Right atrium auricular region (tissue), 2 donors: ENCODE data around the gene TOR4A. TPM values are rescaled to one million over a fixed set of nuclear protein-coding genes. Genes with fewer than 3 reads are reported as not detected.

Experiments used
- DNase-seq: peaks from one replicate; pipeline ENCODE4 v3.0.0-alpha.2; 2019; ENCODE audit warnings: low spot score
- H3K27ac ChIP-seq, 2 donors: fragments of 200-600 bp; sonication (generic); 1 replicate in 1 of 2; 2 replicates in 1 of 2; pipeline ENCODE4 v1.5.1; 2016 to 2019
- H3K27me3 ChIP-seq, 2 donors: fragments of 200-600 bp; sonication (generic); one replicate each; pipeline versions ENCODE4 v1.5.1 to v1.6.0; 2017 to 2019
- H3K36me3 ChIP-seq: fragments of 200-600 bp; sonication (generic); one replicate; pipeline ENCODE4 v1.5.1; 2016
- H3K4me1 ChIP-seq, 2 donors: fragments of 200-600 bp; sonication (generic); one replicate each; pipeline versions ENCODE4 v1.5.1 to v1.6.0; 2017 to 2019
- H3K4me3 ChIP-seq, 2 donors: fragments of 200-600 bp; sonication (generic); 1 replicate in 1 of 2; 2 replicates in 1 of 2; pipeline ENCODE4 v1.5.1; 2017 to 2019; ENCODE audit warnings: mild to moderate bottlenecking in 1 of 2, moderate library complexity in 1 of 2
- H3K9me3 ChIP-seq, 2 donors: fragments of 200-600 bp; sonication (generic); one replicate each; pipeline ENCODE4 v1.5.1; 2019
- total RNA-seq, 2 donors: library from RNA; depleted of rRNA; stranded (reverse); fragments of >200 nt; gene quantifications; one replicate each; pipeline ENCODE4 v1.1.0, GENCODE V29; 2016
- TF ChIP-seq, protein P1 (sequence below), 2 donors: fragments of 200-600 bp; sonication (generic); IDR thresholded peaks; one replicate each; pipeline ENCODE4 v1.5.1; 2019; ENCODE audit warnings: antibody characterized with exemption in 2 of 2

Gene TOR4A
- total RNA-seq, 2 donors from 2014 or later, result 9.4 to 16.8 TPM

DNA sequence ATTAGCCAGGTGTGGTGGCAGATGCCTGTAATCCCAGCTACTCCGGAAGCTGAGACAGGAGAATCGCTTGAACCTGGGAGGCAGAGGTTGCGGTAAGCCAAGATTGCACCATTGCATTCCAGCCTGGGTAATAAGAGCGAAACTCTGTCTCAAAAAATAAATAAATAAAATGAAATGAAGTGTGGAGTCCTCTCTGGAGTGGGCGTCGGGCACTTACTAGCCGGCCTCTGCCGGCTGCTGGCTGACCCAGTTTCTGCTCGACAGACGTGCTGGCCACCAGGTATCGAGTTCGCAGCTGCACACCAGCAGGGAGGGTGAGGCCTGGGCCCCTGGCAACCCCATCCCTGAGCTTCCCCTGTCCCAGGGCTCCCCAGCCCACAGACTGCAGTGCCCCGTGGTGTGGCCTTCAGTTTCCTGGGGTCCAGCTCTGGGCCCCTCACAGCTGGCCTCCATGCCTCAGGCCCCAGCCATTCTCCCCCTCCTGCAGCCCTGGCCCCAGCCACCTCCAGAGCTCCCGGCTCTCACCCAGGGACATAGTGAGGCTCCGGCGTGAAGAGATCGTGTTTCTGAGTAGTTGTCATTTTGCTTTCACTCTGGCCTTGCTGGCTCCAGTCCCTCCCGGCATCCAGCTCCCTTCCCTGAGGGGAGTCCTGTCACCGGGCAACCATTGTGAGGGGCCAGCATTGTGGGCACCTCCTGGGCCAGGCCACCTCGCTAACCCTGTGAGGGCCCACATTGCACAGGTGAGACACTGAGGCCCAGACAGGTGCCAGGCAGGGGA, 30.2 kb upstream of the TOR4A start:
- H3K36me3 ChIP-seq, result peaks cover 16% of the 10 kb centered on the region
- no peak for DNase-seq
- no peak overlapping the region for H3K4me3 ChIP-seq
- H3K27me3 ChIP-seq, result no peaks in the 10 kb centered on the region
- no peak overlapping the region for H3K27ac ChIP-seq
- H3K4me1 ChIP-seq, result peaks cover 0 to 36% of the 10 kb centered on the region in 2 donors
- H3K9me3 ChIP-seq, result no peaks in the 10 kb centered on the region
- TF ChIP-seq, protein P1, sequence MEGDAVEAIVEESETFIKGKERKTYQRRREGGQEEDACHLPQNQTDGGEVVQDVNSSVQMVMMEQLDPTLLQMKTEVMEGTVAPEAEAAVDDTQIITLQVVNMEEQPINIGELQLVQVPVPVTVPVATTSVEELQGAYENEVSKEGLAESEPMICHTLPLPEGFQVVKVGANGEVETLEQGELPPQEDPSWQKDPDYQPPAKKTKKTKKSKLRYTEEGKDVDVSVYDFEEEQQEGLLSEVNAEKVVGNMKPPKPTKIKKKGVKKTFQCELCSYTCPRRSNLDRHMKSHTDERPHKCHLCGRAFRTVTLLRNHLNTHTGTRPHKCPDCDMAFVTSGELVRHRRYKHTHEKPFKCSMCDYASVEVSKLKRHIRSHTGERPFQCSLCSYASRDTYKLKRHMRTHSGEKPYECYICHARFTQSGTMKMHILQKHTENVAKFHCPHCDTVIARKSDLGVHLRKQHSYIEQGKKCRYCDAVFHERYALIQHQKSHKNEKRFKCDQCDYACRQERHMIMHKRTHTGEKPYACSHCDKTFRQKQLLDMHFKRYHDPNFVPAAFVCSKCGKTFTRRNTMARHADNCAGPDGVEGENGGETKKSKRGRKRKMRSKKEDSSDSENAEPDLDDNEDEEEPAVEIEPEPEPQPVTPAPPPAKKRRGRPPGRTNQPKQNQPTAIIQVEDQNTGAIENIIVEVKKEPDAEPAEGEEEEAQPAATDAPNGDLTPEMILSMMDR (IDR thresholded peaks at IDR 0.05), result no peak

DNA sequence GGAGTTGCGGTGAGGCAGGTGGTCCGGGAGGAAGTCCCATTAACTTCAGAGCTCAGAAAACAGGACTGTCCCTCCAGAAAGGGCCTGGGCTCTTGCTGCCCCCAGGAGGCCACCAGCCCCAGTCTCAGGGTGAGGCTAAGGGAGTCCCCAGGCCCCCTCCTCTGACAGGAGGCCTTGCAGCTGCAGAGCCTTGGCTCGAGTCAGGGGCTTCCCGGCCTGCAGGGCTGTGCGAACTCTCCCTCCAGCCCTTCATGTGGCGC, 29.7 kb upstream of the TOR4A start:
- Histone ChIP-seq H3K4me3 (no peak overlapping the region), H3K4me1 (peaks cover 0 to 30% of the 10 kb centered on the region in 2 donors), H3K9me3 (no peaks in the 10 kb centered on the region), H3K27me3 (no peaks in the 10 kb centered on the region), H3K36me3 (peaks cover 11% of the 10 kb centered on the region), H3K27ac (no peak overlapping the region)
- TF ChIP-seq, protein P1 (IDR thresholded peaks at IDR 0.05), result no peak
- DNase-seq, result no peak

DNA sequence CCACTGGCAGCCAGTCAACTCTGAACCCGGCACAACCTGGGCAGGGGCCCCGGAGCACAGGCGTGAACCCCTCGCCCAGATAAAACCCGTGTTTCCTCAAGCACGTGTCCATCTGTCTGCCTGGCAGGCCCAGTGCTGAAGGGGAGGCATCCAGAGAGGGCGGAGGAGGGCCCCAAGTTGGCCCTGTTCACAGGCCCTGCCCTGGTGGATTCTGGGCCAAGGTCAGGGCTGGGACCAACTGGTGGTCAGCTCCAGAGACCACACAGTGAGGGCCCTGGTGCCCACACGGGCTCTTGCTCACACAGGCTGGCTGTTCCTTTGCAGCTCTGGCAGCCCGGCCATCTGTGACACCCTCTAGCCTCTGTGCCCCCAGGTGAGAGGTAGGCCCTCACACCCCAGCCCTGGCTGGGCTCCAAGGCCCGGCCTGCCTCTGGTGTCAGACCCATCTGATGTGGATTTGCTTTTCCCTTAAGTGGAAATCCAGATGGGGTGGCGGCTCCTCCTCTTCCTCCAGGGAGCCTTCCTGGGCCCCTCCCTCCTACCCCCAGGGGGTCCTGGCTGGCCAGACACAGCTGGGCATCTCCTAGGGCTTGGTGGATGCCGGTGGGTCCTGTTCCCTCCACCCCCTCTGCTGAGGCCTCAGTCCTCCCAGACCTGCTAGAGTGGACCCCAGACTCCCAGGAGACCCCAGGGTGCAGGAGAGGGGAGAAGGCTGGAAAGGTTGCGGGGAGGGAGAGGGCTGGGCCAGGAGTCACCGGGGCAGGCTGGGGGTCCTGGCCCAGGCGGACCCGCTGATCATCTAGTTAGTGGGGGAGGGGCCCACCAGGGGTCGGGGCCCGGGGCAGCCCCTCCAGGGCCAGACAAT, 27.0 kb upstream of the TOR4A start:
- TF ChIP-seq, protein P1 (IDR thresholded peaks at IDR 0.05), result no peak
- Histone ChIP-seq H3K4me3 (no peak overlapping the region), H3K9me3 (no peaks in the 10 kb centered on the region), H3K36me3 (no peaks in the 10 kb centered on the region), H3K27ac (no peak overlapping the region), H3K27me3 (no peaks in the 10 kb centered on the region), H3K4me1 (peaks cover 0 to 26% of the 10 kb centered on the region in 2 donors)
- no peak for DNase-seq

DNA sequence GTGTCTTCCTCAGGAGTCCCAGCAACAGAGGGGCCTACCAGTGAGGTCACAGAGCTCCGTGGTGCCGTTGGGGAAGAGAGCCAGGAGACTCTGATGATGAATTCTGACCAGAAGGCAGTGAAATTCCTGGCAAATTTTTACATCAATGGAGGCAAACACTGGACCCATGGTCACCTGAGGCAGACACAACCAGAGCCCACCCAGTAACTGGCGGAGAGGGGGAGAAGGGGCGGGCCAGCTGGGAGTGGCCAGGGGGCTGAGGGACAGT, 26.4 kb upstream of the TOR4A start, which contains the start of gene STPG3:
Gene STPG3 (plus strand): TSS at position 93 of the 268 bp plus-strand sequence. CDS start 1 bp downstream, at position 94.
- Histone ChIP-seq H3K36me3 (no peaks in the 10 kb centered on the region), H3K27ac (no peak within 1 kb of the TSS), H3K27me3 (no peaks in the 10 kb centered on the region), H3K4me1 (peaks cover 0 to 30% of the 10 kb centered on the region in 2 donors), H3K4me3 (no peak within 1 kb of the TSS), H3K9me3 (no peaks in the 10 kb centered on the region)
- no peak for DNase-seq
- TF ChIP-seq, protein P1 (IDR thresholded peaks at IDR 0.05), result no peak

DNA sequence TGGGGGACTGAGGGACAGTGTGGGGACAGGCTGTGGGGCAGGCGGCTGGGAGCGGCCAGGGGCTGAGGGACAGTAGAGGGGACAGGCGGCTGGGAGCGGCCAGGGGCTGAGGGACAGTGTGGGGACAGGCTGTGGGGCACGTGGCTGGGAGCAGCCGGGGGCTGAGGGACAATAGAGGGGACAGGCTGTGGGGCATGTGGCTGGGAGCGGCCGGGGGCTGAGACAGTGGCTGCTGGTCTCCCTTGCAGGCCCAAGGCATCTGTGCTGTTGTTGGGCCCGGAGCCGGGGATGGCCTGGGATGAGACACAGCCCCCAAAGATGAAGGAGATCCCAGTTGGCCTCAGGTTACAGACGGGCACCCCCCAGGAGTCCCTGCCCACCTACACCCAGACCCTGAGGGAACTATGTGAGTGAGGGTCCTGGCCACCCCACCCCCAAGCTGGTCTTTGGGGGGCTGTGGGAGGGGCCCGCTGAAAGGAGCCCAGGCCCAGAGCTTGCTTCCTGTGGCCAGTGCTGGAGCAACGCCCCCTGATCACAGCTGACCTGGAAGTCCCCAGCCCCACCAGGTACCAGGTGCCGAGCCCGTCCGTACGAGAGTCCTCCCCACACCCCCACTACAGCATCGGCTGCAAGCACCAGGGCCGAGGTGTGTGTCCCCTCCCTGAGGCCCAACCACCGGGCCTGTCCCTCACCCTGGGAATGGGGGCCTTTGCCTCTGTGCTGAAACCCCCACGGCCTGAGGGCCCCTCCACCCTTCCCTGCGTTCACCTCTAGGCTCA, 25.8 kb upstream of the TOR4A start:
- H3K27ac ChIP-seq, result no peak overlapping the region
- peaks cover 0 to 36% of the 10 kb centered on the region in 2 donors for H3K4me1 ChIP-seq
- TF ChIP-seq, protein P1 (IDR thresholded peaks at IDR 0.05), result no peak
- no peaks in the 10 kb centered on the region for H3K27me3 ChIP-seq
- no peak overlapping the region for H3K4me3 ChIP-seq
- DNase-seq, result no peak
- H3K9me3 ChIP-seq, result no peaks in the 10 kb centered on the region
- peaks cover 3% of the 10 kb centered on the region for H3K36me3 ChIP-seq
